H7 (cell line): ENCODE data around the gene PKDCC. TPM values are rescaled to one million over a fixed set of nuclear protein-coding genes. Genes with fewer than 3 reads are reported as not detected.
"Not testable (repeated sequence)": the region's sequence is repeated elsewhere in the genome, so short reads cannot be mapped to it uniquely, and the experiment has no call there.

Experiments
- DNase-seq: peaks from one replicate; pipeline ENCODE4 v3.0.0; 2012
- H3K27me3 ChIP-seq: 2 replicates; pipeline ENCODE4 v1.6.0; 2011; ENCODE audit warnings: mild to moderate bottlenecking, low read length; ENCODE audit not compliant: control insufficient read depth, insufficient read depth
- H3K36me3 ChIP-seq: replicated peaks from 2 replicates; pipeline ENCODE4 v1.5.1; 2011; ENCODE audit warnings: low read length; ENCODE audit not compliant: control insufficient read depth, insufficient read depth
- H3K4me3 ChIP-seq: 2 replicates; pipeline ENCODE4 v1.5.1; 2011; ENCODE audit warnings: low read depth, mild to moderate bottlenecking, control low read depth, low read length, moderate library complexity; ENCODE audit not compliant: insufficient read depth
- total RNA-seq: library from RNA; depleted of rRNA; stranded (reverse); fragments of >200 nt; shearing (Covaris generic); gene quantifications from 2 replicates; pipeline ENCODE4 v1.2.3, GENCODE V29; 2014

Gene PKDCC
- total RNA-seq, 1 experiment from 2014 or later: 176 TPM

DNA sequence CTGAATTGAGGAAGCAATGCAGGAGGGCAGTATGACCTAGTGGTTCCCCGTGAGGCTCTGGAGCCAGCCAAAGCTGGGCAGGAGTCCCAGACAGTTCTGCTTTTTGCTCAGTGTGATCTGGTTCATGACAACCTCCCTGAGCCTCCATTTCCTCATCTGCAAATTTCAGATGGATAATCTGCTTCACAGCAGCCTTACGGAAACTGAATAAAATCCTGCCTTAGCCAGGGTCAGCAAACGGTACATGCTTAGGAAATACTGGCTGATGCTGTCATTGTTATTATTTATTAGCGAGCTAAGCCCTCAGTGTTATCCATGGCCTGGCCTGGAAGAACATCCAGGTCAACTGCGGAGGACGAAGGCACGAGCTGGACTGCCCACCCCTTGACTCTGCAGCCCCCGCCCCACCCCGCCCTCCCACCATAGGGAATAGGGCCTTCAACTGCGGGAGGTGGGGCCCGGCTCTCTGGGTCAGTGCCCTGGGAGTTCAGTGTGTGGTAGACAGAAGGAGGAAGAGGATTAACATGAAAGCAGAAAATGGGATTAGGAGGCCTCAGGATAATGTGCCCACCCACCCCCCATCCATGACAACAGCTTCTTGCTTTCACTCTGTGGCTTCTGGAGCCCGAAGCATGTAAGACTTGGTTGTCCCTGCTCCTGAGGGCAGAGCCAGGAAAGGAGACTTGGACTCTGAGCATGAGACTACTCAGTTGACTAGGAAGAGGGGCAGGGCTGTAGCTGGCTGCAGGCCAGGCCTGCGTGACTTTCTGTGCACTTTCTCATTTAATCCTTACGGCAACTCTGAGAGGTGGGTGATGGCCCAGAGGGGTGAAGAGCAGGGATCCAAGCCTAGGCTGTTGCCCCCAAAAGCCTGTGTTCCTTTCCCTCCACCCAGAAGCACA, 13.1 kb downstream of the PKDCC start:
- no peak for DNase-seq
- H3K36me3 ChIP-seq: peaks cover 6% of the 10 kb centered on the region

DNA sequence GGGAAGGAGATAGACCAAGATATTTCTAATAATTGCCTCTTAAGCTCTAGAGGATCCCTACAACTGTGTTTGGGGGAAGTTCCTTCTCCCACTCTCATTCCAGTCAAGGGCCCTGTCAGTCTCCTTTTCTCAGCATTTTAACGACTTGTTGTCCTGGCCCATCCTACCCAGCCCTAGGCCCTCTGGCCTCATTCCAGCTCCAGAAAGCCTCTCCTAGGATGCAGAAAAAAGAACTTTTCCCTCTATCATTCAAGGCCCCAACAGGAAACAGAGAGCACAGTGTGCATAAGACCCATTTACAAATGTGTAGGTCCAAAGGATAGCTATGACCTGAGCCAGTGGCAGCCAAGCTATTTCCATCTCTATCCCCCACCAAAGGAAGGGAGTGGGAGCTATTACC, 14.0 kb downstream of the PKDCC start:
- Histone ChIP-seq H3K4me3 (no peak overlapping the region), H3K36me3 (peaks cover 4% of the 10 kb centered on the region), H3K27me3 (no peaks in the 10 kb centered on the region)
- DNase-seq: no peak

More for the DNA sequence above, 13.1 kb downstream of the PKDCC start:
- H3K4me3 ChIP-seq: no peak overlapping the region
- no peaks in the 10 kb centered on the region for H3K27me3 ChIP-seq

DNA sequence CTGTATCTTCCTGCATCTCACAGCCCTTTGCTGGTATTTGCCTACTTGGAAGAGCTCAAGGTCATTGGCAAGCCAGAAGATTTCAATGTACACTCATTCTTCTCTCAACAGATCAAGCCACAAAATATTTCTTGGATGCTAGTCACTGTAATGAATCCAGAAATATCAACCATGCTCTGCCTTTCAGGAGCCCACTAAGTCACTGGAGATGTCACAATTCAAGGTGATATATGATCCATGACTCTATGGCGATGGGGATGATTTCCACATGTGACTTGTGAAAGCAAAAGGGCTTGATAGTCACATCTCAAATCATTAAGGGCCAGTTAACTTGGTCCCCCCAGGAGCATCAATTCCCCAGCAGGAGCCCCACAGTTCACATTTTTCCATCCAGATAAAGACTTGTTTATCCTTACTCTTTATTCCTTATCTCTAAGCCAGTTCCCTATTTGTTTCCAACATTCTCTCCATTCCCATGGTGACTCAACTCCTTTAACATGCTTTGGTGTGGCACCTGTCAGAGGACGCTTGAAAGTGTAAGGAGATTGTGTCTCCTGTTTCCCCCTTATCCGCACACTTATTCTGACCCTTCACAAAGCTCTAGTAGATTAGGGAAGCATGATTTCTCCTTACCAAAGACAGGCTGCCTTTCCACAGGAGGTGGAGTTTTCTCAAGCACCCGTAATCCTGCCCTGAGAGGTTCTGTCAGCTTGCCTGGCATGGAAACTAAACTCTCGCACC, 15.8 kb downstream of the PKDCC start:
- no peak for DNase-seq
- Histone ChIP-seq H3K36me3 (no peaks in the 10 kb centered on the region; the same call in 1 of the 2 replicates), H3K27me3 (no peaks in the 10 kb centered on the region), H3K4me3 (no peak overlapping the region)

DNA sequence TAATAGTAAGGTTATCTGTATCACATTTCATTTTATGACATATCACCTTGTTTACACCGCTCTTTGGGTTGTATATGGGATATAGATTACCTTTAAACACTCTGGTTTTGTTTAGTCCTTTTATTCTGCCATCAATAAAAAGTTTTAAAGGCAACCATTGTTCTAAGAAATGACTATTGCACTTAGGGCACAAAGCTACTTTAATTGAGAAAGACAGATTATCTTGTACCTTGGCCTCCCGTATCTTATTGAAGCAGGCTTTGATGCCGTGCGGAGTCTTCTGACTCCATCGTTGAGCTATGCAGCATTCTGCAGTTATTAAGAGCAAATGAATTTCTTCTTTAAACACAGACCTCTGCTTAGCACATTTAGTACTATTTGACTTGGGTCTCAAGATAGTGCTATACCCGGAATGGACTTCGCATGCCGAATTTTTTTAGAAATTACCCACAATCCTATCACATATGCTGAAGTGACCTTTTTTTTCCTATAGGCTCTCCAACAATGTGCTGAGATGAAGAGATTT, 16.7 kb downstream of the PKDCC start:
- Histone ChIP-seq H3K4me3 (no peak overlapping the region), H3K27me3 (no peaks in the 10 kb centered on the region), H3K36me3 (no peaks in the 10 kb centered on the region)
- DNase-seq: no peak

DNA sequence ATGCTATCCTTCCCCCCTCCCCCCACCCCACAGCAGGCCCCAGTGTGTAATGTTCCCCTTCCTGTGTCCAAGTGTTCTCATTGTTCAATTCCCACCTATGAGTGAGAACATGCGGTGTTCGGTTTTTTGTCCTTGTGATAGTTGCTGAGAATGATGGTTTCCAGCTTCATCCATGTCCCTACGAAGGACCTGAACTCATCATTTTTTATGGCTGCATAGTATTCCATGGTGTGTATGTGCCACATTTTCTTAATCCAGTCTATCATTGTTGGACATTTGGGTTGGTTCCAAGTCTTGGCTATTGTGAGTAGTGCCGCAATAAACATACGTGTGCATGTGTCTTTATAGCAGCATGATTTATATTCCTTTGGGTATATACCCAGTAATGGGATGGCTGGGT, 17.9 kb downstream of the PKDCC start:
- H3K36me3 ChIP-seq, H3K4me3 ChIP-seq, H3K27me3 ChIP-seq, DNase-seq: not testable (repeated sequence)

- not testable (repeated sequence) for H3K4me3 ChIP-seq, H3K27me3 ChIP-seq, DNase-seq, H3K36me3 ChIP-seq
These were observed 19.2 kb downstream of the PKDCC start for GRCh38 chr2:42067001-42067400.

- Histone ChIP-seq H3K36me3 (no peaks in the 10 kb centered on the region), H3K4me3 (no peak overlapping the region), H3K27me3 (no peaks in the 10 kb centered on the region)
- DNase-seq: no peak
These were observed 19.7 kb downstream of the PKDCC start for GRCh38 chr2:42067521-42067920.

DNA sequence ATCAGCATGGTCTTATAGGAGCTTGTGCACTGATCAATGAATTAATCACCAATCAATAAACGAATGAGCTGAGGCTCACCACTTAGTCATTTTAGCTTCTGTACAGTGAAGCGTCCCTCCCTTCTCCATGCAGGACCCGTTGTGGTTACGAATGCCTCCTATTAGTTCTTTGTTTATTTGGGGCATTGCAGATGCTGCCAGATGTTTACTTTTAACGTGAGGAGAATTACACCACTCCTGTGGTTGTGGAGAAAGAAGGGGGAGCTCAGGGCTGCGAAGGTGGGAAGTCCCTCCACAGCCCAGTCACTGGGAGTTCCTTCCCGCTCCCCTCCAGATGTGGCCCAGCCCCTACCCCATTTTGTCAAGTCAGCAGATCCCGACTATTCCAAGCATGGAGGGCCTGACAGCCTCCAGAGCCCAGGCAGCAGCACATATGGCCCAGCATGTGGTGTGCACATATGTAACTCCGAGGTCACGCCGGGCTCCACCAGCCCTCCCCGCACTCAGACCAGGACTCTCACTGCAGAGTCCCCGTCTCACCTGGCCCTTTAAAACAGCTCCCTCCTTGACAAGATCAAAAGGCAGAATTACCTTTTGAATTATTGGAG, 20.9 kb downstream of the PKDCC start:
- Histone ChIP-seq H3K36me3 (no peaks in the 10 kb centered on the region), H3K27me3 (no peaks in the 10 kb centered on the region), H3K4me3 (no peak overlapping the region)
- DNase-seq: no peak

GRCh38 chr2:42069568-42069967, 21.7 kb downstream of the PKDCC start:
- Histone ChIP-seq H3K27me3 (no peaks in the 10 kb centered on the region), H3K4me3 (no peak overlapping the region), H3K36me3 (no peaks in the 10 kb centered on the region)
- DNase-seq: no peak

DNA sequence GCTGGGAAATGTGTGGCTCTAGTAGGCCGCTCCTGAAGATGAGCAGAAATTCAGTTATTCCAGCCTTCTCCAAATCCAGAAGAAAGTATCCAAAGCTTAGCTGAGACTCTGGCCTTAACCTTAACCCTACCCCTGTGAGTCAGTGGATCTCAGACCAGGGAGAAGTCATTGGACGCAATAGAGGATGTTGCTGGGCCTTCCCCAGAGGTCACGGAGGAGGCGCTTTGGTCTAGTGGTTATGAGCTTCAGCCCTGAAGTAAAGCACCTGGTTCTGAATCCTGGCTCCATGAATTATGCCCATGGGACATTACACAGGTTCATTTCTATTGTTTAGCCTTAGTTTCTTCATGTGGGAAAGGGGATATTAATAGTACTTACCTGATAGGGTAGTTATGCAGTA, 24.0 kb downstream of the PKDCC start:
- Histone ChIP-seq H3K27me3 (no peaks in the 10 kb centered on the region), H3K4me3 (no peak overlapping the region), H3K36me3 (no peaks in the 10 kb centered on the region)
- no peak for DNase-seq

GRCh38 chr2:42072349-42073118, 24.7 kb downstream of the PKDCC start:
- Histone ChIP-seq H3K4me3 (no peak overlapping the region), H3K27me3 (no peaks in the 10 kb centered on the region), H3K36me3 (no peaks in the 10 kb centered on the region)
- peak; percentile 66 for DNase-seq

- Histone ChIP-seq H3K4me3 (no peak overlapping the region), H3K36me3 (no peaks in the 10 kb centered on the region), H3K27me3 (no peaks in the 10 kb centered on the region)
- DNase-seq: no peak
These were observed 26.1 kb downstream of the PKDCC start for GRCh38 chr2:42073739-42074503.

GRCh38 chr2:42074661-42075060, 26.8 kb downstream of the PKDCC start:
- Histone ChIP-seq H3K36me3 (no peaks in the 10 kb centered on the region), H3K4me3 (no peak overlapping the region), H3K27me3 (no peaks in the 10 kb centered on the region)
- peak; percentile 67 for DNase-seq
